Spleen (tissue), 7 donors: ENCODE measurements around the gene SLC22A15.
"Not testable (repeated sequence)": the region's sequence is repeated elsewhere in the genome, so short reads cannot be mapped to it uniquely, and the experiment has no call there.

ENCODE experiments used
- CTCF ChIP-seq, 11 experiments: fragments of 200-600 bp in 7 of 11; fragments of 450-650 bp in 4 of 11; sonication (generic) in 4 of 11; IDR thresholded peaks in 8 of 11; conservative IDR thresholded peaks in 3 of 11; 1 replicate in 7 of 11; 2 replicates in 4 of 11; pipeline versions ENCODE4 v1.4.0 to v1.8.0; 2016 to 2021; ENCODE audit warnings: antibody characterized with exemption in 11 of 11, inconsistent platforms in 4 of 11, mild to moderate bottlenecking in 1 of 11
- POLR2A ChIP-seq, 3 donors: fragments of 450-650 bp; IDR thresholded peaks; one replicate each; pipeline ENCODE4 v1.5.1; 2017; ENCODE audit warnings: antibody characterized with exemption in 3 of 3, mild to moderate bottlenecking in 1 of 3
- donor health status: DM: no; HTN: no; CAD: no; lungs with moderate emphysema.
- donor health status: DM: no; HTN: no; CAD: no.
- donor health status: DM: no; HTN: no; CAD: no.

- not testable (repeated sequence) for TF ChIP-seq CTCF (IDR thresholded peaks at IDR 0.05 in 8 of 11, conservative IDR thresholded peaks at IDR 0.05 in 3 of 11); POLR2A (IDR thresholded peaks at IDR 0.05)
Observed at GRCh38 chr1:116046933-116047332, 70.6 kb downstream of the SLC22A15 start.
